GM18505 (cell line): ENCODE results near the gene ARHGEF12.

Experiments used
- ATAC-seq: cut with Tn5 transposase; IDR thresholded peaks from one replicate; pipeline ENCODE4 v1.9.1; 2021; ENCODE audit not compliant: unreplicated experiment
- POLR2A ChIP-seq: IDR thresholded peaks from 4 replicates; pipeline ENCODE4 v1.6.1; 2011; ENCODE audit warnings: borderline replicate concordance; ENCODE audit not compliant: insufficient read depth, insufficient read length; ENCODE audit errors: extremely low read depth

ARHGEF12 gene

GRCh38 chr11:120335908-120336640, at the start of gene ARHGEF12:
Gene ARHGEF12 (plus strand): TSS chr11:120336413. CDS start chr11:120337244, 831 bp downstream.
- peak; percentile 73 for TF ChIP-seq POLR2A
- ATAC-seq = peak; percentile 58

- no peak for TF ChIP-seq POLR2A
- ATAC-seq = no peak
These were observed 48.2 kb upstream of the ARHGEF12 start for GRCh38 chr11:120288021-120288420.

DNA sequence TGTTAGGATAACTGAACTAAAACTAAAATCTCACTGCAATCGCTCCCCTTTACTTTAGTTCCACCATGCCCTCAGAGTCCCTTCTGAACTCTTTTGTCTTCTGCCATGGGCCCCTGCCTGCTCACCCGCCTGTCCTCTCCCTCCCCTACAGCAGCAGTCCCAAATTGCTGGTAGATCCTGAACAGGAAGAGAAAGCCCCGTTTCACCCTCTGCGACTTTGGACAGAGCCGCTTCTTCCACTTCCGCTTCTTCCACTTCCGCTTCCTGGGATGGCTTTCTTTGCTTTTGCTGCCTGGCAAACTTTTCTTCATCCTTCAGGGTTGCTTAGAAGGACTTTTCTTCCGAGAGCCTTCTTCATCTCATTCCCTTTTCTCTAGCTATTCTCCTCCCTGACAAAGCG, 46.8 kb upstream of the ARHGEF12 start:
- TF ChIP-seq POLR2A = no peak
- no peak for ATAC-seq

GRCh38 chr11:120290956-120291355, 45.3 kb upstream of the ARHGEF12 start:
- no peak for TF ChIP-seq POLR2A
- no peak for ATAC-seq

DNA sequence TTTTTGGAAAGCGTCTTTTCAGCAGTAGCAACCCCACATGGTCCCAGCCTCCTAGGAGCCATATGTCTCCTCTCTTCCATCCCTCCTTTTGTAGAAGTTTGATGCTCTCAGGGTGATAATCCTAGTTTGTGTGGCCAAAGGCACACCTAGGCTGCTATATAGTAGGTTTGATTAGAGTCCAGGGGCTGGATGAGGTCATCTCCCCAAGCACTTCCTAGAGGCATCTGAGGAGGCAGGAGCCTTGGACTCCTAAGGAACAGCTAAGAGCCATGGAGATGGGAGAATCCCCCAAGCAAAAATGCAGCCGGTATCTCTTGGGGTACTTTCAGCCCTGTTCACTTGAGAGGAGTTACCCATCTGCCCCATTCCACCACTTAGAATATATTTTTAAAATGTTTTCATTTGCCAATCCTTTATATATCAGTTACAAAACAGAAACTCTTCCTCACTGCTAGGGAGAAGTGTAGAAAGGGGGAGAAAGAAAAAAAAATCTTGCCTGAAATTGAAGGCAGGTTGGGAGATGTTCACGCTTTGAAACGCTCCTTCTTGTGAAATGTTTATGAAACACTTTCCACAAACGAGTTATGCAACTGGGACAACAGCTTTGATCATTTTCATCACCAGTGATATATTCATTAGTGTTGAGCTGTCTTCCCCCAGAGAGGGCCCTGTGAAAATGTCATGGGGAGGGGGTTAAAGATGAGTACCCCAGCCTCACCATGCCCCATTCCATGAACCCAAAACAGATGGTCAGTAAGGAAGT, 43.0 kb upstream of the ARHGEF12 start:
- no peak for TF ChIP-seq POLR2A
- ATAC-seq = no peak

DNA sequence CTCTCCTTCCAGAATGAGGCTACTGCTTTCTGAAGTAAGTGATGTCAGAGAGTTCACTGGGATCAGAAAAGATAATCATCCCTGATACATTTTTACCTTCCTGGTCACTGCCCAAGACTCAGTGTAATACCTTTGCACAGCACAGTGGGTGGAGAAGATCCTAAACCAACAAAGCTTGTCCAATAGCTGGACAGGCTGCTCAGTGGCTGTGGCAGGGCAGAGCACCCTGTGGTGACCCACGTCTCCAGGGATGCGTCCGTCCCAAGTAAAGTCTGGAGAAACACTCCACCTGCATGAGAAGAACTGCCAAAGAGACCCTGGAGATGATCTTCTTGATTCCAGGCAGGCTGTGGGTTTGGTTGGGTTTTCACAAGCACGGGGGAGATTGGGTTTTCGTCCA, 42.1 kb upstream of the ARHGEF12 start:
- ATAC-seq = no peak
- no peak for TF ChIP-seq POLR2A

- no peak for ATAC-seq
- TF ChIP-seq POLR2A = no peak
These were observed 41.1 kb upstream of the ARHGEF12 start for GRCh38 chr11:120295099-120295498.

DNA sequence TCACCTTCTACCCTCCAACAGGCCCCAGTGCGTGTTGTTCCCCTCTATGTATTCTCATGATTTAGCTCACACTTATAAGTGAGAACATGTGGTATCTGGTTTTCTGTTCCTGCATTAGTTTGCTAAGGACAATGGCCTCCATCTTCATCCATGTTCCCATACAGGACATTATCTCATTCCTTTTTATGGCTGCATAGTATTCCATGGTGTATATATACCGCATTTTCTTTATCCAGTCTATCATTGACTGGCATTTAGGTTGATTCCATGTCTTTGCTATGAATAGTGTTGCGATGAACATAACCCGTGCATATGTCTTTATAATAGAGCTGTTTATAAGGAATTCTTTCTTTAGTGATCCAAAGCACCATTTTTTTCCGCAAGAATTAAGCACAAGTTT, 39.7 kb upstream of the ARHGEF12 start:
- TF ChIP-seq POLR2A = no peak
- no peak for ATAC-seq

DNA sequence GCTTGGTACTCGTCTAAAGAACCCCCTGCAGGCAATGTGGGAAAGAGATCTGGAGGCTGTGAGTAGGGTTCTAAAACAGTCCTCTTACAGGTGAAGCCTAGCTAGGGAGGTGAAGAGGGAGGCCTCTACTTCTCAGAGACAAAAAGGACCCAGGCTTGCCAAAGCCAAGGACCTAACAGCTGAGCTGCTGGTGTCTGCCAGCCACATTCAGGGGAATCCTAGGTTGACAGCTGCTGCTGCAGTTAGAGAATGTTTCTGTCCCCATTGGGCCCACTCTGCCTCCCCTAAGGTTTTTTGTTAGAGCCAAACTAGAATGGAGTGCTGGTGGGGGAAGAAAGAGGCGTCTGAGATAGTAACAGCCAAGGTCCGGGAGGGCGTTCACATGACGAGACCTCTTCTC, 37.8 kb upstream of the ARHGEF12 start:
- no peak for ATAC-seq
- no peak for TF ChIP-seq POLR2A

- ATAC-seq = no peak
These were observed 34.0 kb upstream of the ARHGEF12 start for GRCh38 chr11:120302001-120302805.

DNA sequence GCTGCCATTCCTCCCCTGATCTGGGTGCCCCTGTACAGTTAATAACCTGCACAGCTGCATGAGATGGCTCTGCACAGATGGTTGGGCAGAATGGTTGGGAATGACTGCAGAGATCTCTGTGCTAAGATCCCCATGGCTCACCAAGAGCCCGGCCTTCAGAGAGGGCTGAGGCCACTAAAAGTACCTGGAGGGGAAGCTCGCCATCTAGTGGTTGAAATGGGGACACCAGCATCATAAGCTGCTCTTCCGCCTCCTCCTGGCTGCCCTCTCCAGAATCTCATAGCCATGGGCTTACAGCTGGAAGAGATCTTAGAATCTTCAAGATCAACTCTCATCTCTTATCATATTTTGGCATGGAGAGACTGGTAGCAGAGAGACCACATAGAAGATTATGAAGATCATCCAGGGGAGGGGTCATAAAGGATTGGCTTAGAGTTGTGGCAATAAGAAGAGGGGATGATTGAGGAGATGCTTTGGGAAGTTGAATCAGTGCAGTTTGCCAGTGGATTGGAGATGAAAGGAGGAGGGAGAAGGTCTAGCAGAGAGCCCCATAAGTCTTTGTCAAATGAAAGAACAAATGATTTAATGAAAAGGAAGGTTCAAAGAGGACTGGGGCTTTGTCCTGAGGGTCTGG, 33.1 kb upstream of the ARHGEF12 start:
- no peak for ATAC-seq
- TF ChIP-seq POLR2A = no peak

More at GRCh38 chr11:120302001-120302805, 34.0 kb upstream of the ARHGEF12 start:
- TF ChIP-seq POLR2A = no peak

- TF ChIP-seq POLR2A = no peak
- ATAC-seq = no peak
These were observed 31.7 kb upstream of the ARHGEF12 start for GRCh38 chr11:120304526-120304925.

DNA sequence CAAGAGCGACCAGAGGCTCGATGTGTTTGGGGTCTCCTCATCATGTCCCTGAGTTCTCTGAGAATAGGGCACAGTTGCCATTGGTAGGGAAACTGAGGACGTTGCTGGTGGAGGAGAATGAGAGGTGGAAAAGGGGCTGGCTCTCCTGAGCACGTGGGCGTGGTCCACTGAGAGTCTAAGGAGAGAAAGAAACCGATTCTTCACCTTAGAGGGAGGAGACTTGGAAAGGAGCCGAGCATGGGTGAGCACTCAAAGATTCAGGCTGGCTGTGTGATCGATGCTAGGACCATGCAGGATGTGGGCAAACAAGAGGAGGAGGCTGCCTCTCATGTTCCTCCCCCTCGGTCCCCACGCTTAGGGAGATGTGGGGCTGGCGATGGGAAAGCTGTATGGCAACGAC, 30.9 kb upstream of the ARHGEF12 start:
- ATAC-seq = no peak

More for the DNA sequence above, 30.9 kb upstream of the ARHGEF12 start:
- TF ChIP-seq POLR2A = no peak
